Peyer's patch (tissue), 4 donors: ENCODE data around the gene SGMS1.

ENCODE experiments used
- POLR2A ChIP-seq, 2 donors: fragments of 450-650 bp; IDR thresholded peaks; one replicate each; pipeline ENCODE4 v1.5.1; 2017; ENCODE audit warnings: antibody characterized with exemption in 2 of 2, mild to moderate bottlenecking in 2 of 2, moderate library complexity in 2 of 2
- TF ChIP-seq, protein P1 (sequence below), 6 experiments: fragments of 450-650 bp in 4 of 6; fragments of 200-600 bp in 2 of 6; sonication (generic) in 1 of 6; IDR thresholded peaks; one replicate each; pipeline ENCODE4 v1.5.1; 2017 to 2019; ENCODE audit warnings: antibody characterized with exemption in 6 of 6, mild to moderate bottlenecking in 3 of 6, moderate library complexity in 1 of 6

DNA sequence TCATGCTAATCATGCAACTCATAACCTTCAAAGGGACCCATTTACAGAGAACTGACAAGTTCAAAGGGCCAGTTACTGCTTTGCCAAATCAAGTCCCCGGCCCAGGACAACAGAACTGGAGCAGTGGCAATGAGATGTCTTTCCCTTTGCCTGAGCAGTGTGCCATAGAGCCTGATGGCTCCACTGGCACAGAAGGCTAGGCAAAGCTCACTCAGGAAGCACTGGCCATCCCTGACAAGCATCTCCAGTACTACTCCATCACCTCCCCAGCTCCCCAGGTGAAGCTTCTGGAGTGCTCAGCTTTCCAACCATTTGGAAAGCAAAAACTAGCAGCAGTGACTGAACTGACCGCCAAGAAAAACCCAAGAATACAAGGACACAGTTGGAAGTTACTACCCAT, 108.3 kb downstream of the SGMS1 start:
- TF ChIP-seq, protein P1, sequence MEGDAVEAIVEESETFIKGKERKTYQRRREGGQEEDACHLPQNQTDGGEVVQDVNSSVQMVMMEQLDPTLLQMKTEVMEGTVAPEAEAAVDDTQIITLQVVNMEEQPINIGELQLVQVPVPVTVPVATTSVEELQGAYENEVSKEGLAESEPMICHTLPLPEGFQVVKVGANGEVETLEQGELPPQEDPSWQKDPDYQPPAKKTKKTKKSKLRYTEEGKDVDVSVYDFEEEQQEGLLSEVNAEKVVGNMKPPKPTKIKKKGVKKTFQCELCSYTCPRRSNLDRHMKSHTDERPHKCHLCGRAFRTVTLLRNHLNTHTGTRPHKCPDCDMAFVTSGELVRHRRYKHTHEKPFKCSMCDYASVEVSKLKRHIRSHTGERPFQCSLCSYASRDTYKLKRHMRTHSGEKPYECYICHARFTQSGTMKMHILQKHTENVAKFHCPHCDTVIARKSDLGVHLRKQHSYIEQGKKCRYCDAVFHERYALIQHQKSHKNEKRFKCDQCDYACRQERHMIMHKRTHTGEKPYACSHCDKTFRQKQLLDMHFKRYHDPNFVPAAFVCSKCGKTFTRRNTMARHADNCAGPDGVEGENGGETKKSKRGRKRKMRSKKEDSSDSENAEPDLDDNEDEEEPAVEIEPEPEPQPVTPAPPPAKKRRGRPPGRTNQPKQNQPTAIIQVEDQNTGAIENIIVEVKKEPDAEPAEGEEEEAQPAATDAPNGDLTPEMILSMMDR (IDR thresholded peaks at IDR 0.05): no peak
- TF ChIP-seq POLR2A (IDR thresholded peaks at IDR 0.05): no peak
